ENCODE results near the gene TCF7.

Gene TCF7

GRCh38 chr5:134091626-134092121, 22.8 kb upstream of the TCF7 start:
- DNase-seq = no peak

- no peak for DNase-seq
Measured at GRCh38 chr5:134092875-134093274, 21.6 kb upstream of the TCF7 start.

- DNase-seq = no peak
Measured at GRCh38 chr5:134093351-134093750, 21.1 kb upstream of the TCF7 start.

- no peak for DNase-seq
Measured at GRCh38 chr5:134095293-134095692, 19.2 kb upstream of the TCF7 start.

- no peak for DNase-seq
Measured at GRCh38 chr5:134095887-134096589, 18.4 kb upstream of the TCF7 start.

GRCh38 chr5:134097211-134097749, 17.2 kb upstream of the TCF7 start:
- DNase-seq = no peak

- no peak for DNase-seq
Measured at GRCh38 chr5:134098690-134099089, 15.8 kb upstream of the TCF7 start.

GRCh38 chr5:134099288-134099872, 15.1 kb upstream of the TCF7 start:
- DNase-seq = no peak

GRCh38 chr5:134099939-134100282, 14.6 kb upstream of the TCF7 start:
- DNase-seq = no peak

GRCh38 chr5:134100283-134101091, 14.0 kb upstream of the TCF7 start:
- peak; percentile 56 for DNase-seq

GRCh38 chr5:134101686-134102439, 12.6 kb upstream of the TCF7 start:
- DNase-seq = peak; percentile 73

GRCh38 chr5:134103397-134103796, 11.1 kb upstream of the TCF7 start:
- DNase-seq = no peak

GRCh38 chr5:134103998-134104654, 10.4 kb upstream of the TCF7 start:
- no peak for DNase-seq

- no peak for DNase-seq
Measured at GRCh38 chr5:134106991-134107701, 7.3 kb upstream of the TCF7 start.

GRCh38 chr5:134107779-134108178, 6.7 kb upstream of the TCF7 start:
- DNase-seq = no peak

- DNase-seq = no peak
Measured at GRCh38 chr5:134110382-134110781, 4.1 kb upstream of the TCF7 start.

GRCh38 chr5:134111741-134112647, 2.5 kb upstream of the TCF7 start:
- peak; percentile 22 for DNase-seq

- DNase-seq = no peak
Measured at GRCh38 chr5:134112726-134113362, 1.6 kb upstream of the TCF7 start.

GRCh38 chr5:134113363-134113889, 1.1 kb upstream of the TCF7 start:
- no peak for DNase-seq
